HCT116 (cell line): Measurements from ENCODE around the gene FBXL2. TPM values are rescaled to one million over a fixed set of nuclear protein-coding genes. Genes with fewer than 3 reads are reported as not detected.

Source experiments
- ATAC-seq: fragments of 200-7000 bp; cut with Tn5 transposase; 2 replicates; pipeline ENCODE4 v1.9.1; 2020; ENCODE audit warnings: mild to moderate bottlenecking, moderate library complexity
- BruUV-seq: library from RNA; stranded (reverse); fragments of 400-500 nt; replicated peaks from 2 replicates; lab custom pipeline; 2021; lab: Mats Ljungman, UMichigan
- CTCF ChIA-PET: fragments of 300-600 bp; sonication (Branson Sonifier 250); formaldehyde crosslinking; loops from one replicate; lab custom pipeline; 2021; ENCODE audit warnings: antibody characterized with exemption; lab: Charles Lee
- POLR2A ChIA-PET: fragments of 300-600, 350-600 bp; sonication (Branson Sonifier 250); formaldehyde crosslinking; loops from one replicate; lab custom pipeline; 2021; ENCODE audit warnings: antibody characterized with exemption; lab: Charles Lee
- RAD21 ChIA-PET, 2 experiments: fragments of 300-600 bp; sonication (Branson Sonifier 250); formaldehyde crosslinking; loops; one replicate each; lab custom pipeline; 2023; ENCODE audit warnings: low total read pairs in 2 of 2; ENCODE audit not compliant: uncharacterized antibody in 2 of 2, unreplicated experiment in 2 of 2, low non-redundant PET in 1 of 2; lab: Charles Lee
- DNase-seq: peaks from one replicate; pipeline ENCODE4 v3.0.0-alpha.2; 2010; ENCODE audit warnings: low read depth, low spot score
- H2AFZ ChIP-seq: fragments of 200-600 bp; shearing (Covaris generic), sonication (generic); 2 replicates; pipeline ENCODE4 v1.6.1; 2017; ENCODE audit warnings: low read depth, mixed run types, mixed read lengths, antibody characterized with exemption, low read length; ENCODE audit not compliant: poor library complexity, severe bottlenecking
- H3K27ac ChIP-seq: 2 replicates; pipeline ENCODE4 v1.5.1; 2012; ENCODE audit warnings: low read depth, low read length
- H3K27me3 ChIP-seq: fragments of 200-600 bp; sonication (generic); 2 replicates; pipeline ENCODE4 v1.6.1; 2016; ENCODE audit warnings: mixed run types, low read length, mixed read lengths; ENCODE audit not compliant: insufficient read depth
- H3K36me3 ChIP-seq, 2 experiments: fragments of 200-500 bp in 1 of 2; fragments of 200-600 bp in 1 of 2; sonication (Bioruptor generic) in 1 of 2; sonication (generic) in 1 of 2; 2 replicates each; pipeline versions ENCODE4 v1.5.1 to v1.6.1; 2014 to 2016; ENCODE audit warnings: low read length in 2 of 2, inconsistent platforms in 1 of 2, mixed read lengths in 1 of 2, mixed run types in 1 of 2; ENCODE audit not compliant: insufficient read depth in 2 of 2, control insufficient read depth in 1 of 2
- H3K4me1 ChIP-seq, 2 experiments: fragments of 200-600 bp in 1 of 2; sonication (generic) in 1 of 2; 2 replicates each; pipeline versions ENCODE4 v1.5.1 to v1.6.1; 2012 to 2017; ENCODE audit warnings: low read length in 2 of 2, inconsistent platforms in 1 of 2, mild to moderate bottlenecking in 1 of 2, mixed read lengths in 1 of 2, mixed run types in 1 of 2, moderate library complexity in 1 of 2; ENCODE audit not compliant: insufficient read depth in 2 of 2, control insufficient read depth in 1 of 2
- H3K4me2 ChIP-seq: fragments of 200-600 bp; sonication (generic); 2 replicates; pipeline ENCODE4 v1.6.1; 2017; ENCODE audit warnings: mixed run types, low read length, mixed read lengths
- H3K4me3 ChIP-seq, 2 experiments: fragments of 200-600 bp in 1 of 2; sonication (generic) in 1 of 2; replicated peaks in 1 of 2; 2 replicates each; pipeline ENCODE4 v1.5.1; 2011 to 2016; ENCODE audit warnings: low read length in 2 of 2, control low read depth in 1 of 2, low read depth in 1 of 2, mild to moderate bottlenecking in 1 of 2, mixed read lengths in 1 of 2, mixed run types in 1 of 2
- H3K79me2 ChIP-seq: fragments of 200-600 bp; sonication (generic); 2 replicates; pipeline ENCODE4 v1.6.1; 2017; ENCODE audit warnings: mild to moderate bottlenecking, mixed run types, low read length, moderate library complexity, mixed read lengths; ENCODE audit not compliant: insufficient read depth
- H3K9ac ChIP-seq: fragments of 200-600 bp; sonication (generic); 2 replicates; pipeline ENCODE4 v1.6.1; 2016; ENCODE audit warnings: low read length, mixed read lengths
- H3K9me2 ChIP-seq: fragments of 200-600 bp; sonication (generic), shearing (Covaris generic); 2 replicates; pipeline ENCODE4 v1.6.1; 2017; ENCODE audit warnings: mixed run types, mild to moderate bottlenecking, moderate library complexity; ENCODE audit not compliant: insufficient read depth
- H3K9me3 ChIP-seq, 2 experiments: fragments of 200-500 bp in 1 of 2; fragments of 200-600 bp in 1 of 2; sonication (Bioruptor generic) in 1 of 2; sonication (generic) in 1 of 2; 2 replicates each; pipeline ENCODE4 v1.6.1; 2014 to 2017; ENCODE audit warnings: low read length in 2 of 2, mixed read lengths in 2 of 2, inconsistent platforms in 1 of 2, low read depth in 1 of 2, mild to moderate bottlenecking in 1 of 2, mixed run types in 1 of 2, moderate library complexity in 1 of 2; ENCODE audit not compliant: control insufficient read depth in 1 of 2, insufficient read depth in 1 of 2
- H4K20me1 ChIP-seq: fragments of 200-600 bp; sonication (generic), shearing (Covaris generic); 2 replicates; pipeline ENCODE4 v1.6.1; 2017; ENCODE audit warnings: mixed run types, mild to moderate bottlenecking, moderate library complexity; ENCODE audit not compliant: insufficient read depth
- CBX3 ChIP-seq: IDR thresholded peaks from 2 replicates; pipeline ENCODE4 v1.6.1; 2012; ENCODE audit warnings: low read depth
- CEBPB ChIP-seq: IDR thresholded peaks from 2 replicates; pipeline ENCODE4 v1.6.1; 2012; ENCODE audit warnings: low read depth
- ELF1 ChIP-seq: IDR thresholded peaks from 2 replicates; pipeline ENCODE4 v1.6.1; 2012; ENCODE audit warnings: low read depth, borderline replicate concordance
- FOSL1 ChIP-seq: IDR thresholded peaks from 2 replicates; pipeline ENCODE4 v1.6.1; 2012; ENCODE audit warnings: low read depth
- JUND ChIP-seq: IDR thresholded peaks from 2 replicates; pipeline ENCODE4 v1.6.1; 2012
- POLR2A ChIP-seq: IDR thresholded peaks from 2 replicates; pipeline ENCODE4 v1.7.0; 2011; ENCODE audit warnings: borderline replicate concordance; ENCODE audit not compliant: insufficient read depth, insufficient read length; ENCODE audit errors: extremely low read depth
- POLR2AphosphoS5 ChIP-seq: IDR thresholded peaks from 2 replicates; pipeline ENCODE4 v1.6.1; 2011; ENCODE audit warnings: mild to moderate bottlenecking, low read depth, low read length, moderate library complexity
- RAD21 ChIP-seq: IDR thresholded peaks from 2 replicates; pipeline ENCODE4 v1.6.1; 2012; ENCODE audit warnings: low read depth, mild to moderate bottlenecking
- SIN3A ChIP-seq: IDR thresholded peaks from 2 replicates; pipeline ENCODE4 v1.6.1; 2012; ENCODE audit warnings: low read depth
- SP1 ChIP-seq: IDR thresholded peaks from 2 replicates; pipeline ENCODE4 v1.6.1; 2012; ENCODE audit warnings: low read depth
- TCF7L2 ChIP-seq: IDR thresholded peaks from 2 replicates; pipeline ENCODE4 v1.7.0; 2011; ENCODE audit warnings: borderline replicate concordance, inconsistent platforms; ENCODE audit not compliant: insufficient read depth, insufficient read length; ENCODE audit errors: extremely low read depth
- YY1 ChIP-seq: IDR thresholded peaks from 2 replicates; pipeline ENCODE4 v1.6.1; 2011; ENCODE audit warnings: low read length, low read depth, moderate library complexity, mild to moderate bottlenecking; ENCODE audit not compliant: insufficient replicate concordance; ENCODE audit errors: extremely low read depth
- ZNF274 ChIP-seq: fragments of 200-500 bp; sonication (Bioruptor generic); IDR thresholded peaks from 2 replicates; pipeline ENCODE4 v1.6.1; 2014; ENCODE audit warnings: mild to moderate bottlenecking, low read depth, low read length, inconsistent platforms
- intact Hi-C: fragments of 100-400 bp; cut with micrococcal nuclease; formaldehyde crosslinking; loops from 2 replicates; pipeline ENCODE4 v1.10.0; 2022
- total RNA-seq: library from RNA; stranded (reverse); gene quantifications from one replicate; pipeline ENCODE4 v1.2.1, GENCODE V29; 2021; ENCODE audit not compliant: unreplicated experiment
- TF ChIP-seq, protein P1 (sequence below): IDR thresholded peaks from 2 replicates; pipeline ENCODE4 v1.6.1; 2012
- TF ChIP-seq, protein P2 (sequence below): IDR thresholded peaks from 2 replicates; pipeline ENCODE4 v1.6.1; 2011; ENCODE audit warnings: mild to moderate bottlenecking, low read length, moderate library complexity; ENCODE audit not compliant: insufficient replicate concordance; ENCODE audit errors: extremely low read depth
- TF ChIP-seq, protein P3 (sequence below): IDR thresholded peaks from 2 replicates; pipeline ENCODE4 v1.6.1; 2012; ENCODE audit warnings: low read depth

The FBXL2 gene
- total RNA-seq, 1 experiment from 2014 or later: 12.8 TPM

DNA sequence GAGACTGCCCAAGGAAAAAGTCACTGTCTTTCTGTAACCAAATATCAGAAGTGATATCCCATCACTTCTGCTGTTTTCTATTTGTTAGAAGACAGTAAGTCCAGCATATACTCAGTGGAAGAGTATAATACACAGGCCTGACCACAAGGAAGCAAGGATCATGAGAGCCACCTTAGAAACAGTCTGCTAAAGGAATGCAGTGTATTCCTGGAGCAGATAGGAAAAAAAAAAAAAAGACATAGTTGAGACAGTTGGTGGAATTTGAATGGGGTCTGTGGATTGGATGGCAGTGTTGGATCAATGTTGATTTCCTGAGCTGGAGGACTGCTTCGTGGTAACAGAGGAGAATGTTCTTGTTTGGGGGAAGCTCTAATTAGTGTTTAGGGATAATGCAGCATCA is 26.5 kb upstream of the FBXL2 start:
- H3K4me2 ChIP-seq: no peak overlapping the region
- intact Hi-C loops: loop anchor here (5.0 kb wide), 1 partner anchor 118 kb away; no protein-coding TSS in a partner anchor
- RAD21 ChIA-PET: no interaction called here
- H3K4me1 ChIP-seq: no peaks in the 10 kb centered on the region
- H3K9me2 ChIP-seq: no peaks in the 10 kb centered on the region
- no peak for ATAC-seq
- BruUV-seq: no TSS peak
- H3K36me3 ChIP-seq: no peaks in the 10 kb centered on the region
- no peaks in the 10 kb centered on the region for H3K27me3 ChIP-seq
- H3K79me2 ChIP-seq: no peaks in the 10 kb centered on the region
- H2AFZ ChIP-seq: no peak overlapping the region
- H3K9me3 ChIP-seq: no peaks in the 10 kb centered on the region
- POLR2A ChIA-PET: no interaction called here
- no peak overlapping the region for H3K9ac ChIP-seq
- no peak for TF ChIP-seq YY1
- TF ChIP-seq CBX3: no peak
- no peak for TF ChIP-seq SP1
- no peak for TF ChIP-seq FOSL1
- TF ChIP-seq POLR2A: no peak
- no peak for TF ChIP-seq ELF1
- no peak for TF ChIP-seq JUND
- TF ChIP-seq, protein P1, sequence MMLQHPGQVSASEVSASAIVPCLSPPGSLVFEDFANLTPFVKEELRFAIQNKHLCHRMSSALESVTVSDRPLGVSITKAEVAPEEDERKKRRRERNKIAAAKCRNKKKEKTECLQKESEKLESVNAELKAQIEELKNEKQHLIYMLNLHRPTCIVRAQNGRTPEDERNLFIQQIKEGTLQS: no peak
- TF ChIP-seq POLR2AphosphoS5: no peak
- TF ChIP-seq TCF7L2: no peak
- no peak for TF ChIP-seq SIN3A
- no peaks in the 10 kb centered on the region for H4K20me1 ChIP-seq
- CTCF ChIA-PET: no interaction called here
- DNase-seq: no peak
- H3K4me3 ChIP-seq: no peak overlapping the region
- no peak overlapping the region for H3K27ac ChIP-seq

GRCh38 chr3:33256249-33256648 is 21.0 kb upstream of the FBXL2 start:
- no peaks in the 10 kb centered on the region for H4K20me1 ChIP-seq
- POLR2A ChIA-PET: no interaction called here
- no peak overlapping the region for H3K27ac ChIP-seq
- H3K36me3 ChIP-seq: no peaks in the 10 kb centered on the region
- DNase-seq: no peak
- no TSS peak for BruUV-seq
- RAD21 ChIA-PET: no interaction called here
- intact Hi-C loops: no loop called here
- H3K9me2 ChIP-seq: no peaks in the 10 kb centered on the region
- no peak overlapping the region for H3K4me2 ChIP-seq
- H3K9me3 ChIP-seq: no peaks in the 10 kb centered on the region
- no peaks in the 10 kb centered on the region for H3K4me1 ChIP-seq
- no peak overlapping the region for H3K9ac ChIP-seq
- CTCF ChIA-PET: no interaction called here
- no peak overlapping the region for H3K4me3 ChIP-seq
- H2AFZ ChIP-seq: peak overlapping the region; percentile 3
- no peaks in the 10 kb centered on the region for H3K27me3 ChIP-seq
- ATAC-seq: no peak
- H3K79me2 ChIP-seq: no peaks in the 10 kb centered on the region
- TF ChIP-seq RAD21 (no peak), ZNF274 (no peak), CEBPB (no peak), SIN3A (no peak), TCF7L2 (no peak), POLR2A (no peak), CBX3 (no peak), FOSL1 (no peak)
- TF ChIP-seq, protein P2, sequence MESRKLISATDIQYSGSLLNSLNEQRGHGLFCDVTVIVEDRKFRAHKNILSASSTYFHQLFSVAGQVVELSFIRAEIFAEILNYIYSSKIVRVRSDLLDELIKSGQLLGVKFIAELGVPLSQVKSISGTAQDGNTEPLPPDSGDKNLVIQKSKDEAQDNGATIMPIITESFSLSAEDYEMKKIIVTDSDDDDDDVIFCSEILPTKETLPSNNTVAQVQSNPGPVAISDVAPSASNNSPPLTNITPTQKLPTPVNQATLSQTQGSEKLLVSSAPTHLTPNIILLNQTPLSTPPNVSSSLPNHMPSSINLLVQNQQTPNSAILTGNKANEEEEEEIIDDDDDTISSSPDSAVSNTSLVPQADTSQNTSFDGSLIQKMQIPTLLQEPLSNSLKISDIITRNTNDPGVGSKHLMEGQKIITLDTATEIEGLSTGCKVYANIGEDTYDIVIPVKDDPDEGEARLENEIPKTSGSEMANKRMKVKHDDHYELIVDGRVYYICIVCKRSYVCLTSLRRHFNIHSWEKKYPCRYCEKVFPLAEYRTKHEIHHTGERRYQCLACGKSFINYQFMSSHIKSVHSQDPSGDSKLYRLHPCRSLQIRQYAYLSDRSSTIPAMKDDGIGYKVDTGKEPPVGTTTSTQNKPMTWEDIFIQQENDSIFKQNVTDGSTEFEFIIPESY: no peak
- TF ChIP-seq, protein P3, sequence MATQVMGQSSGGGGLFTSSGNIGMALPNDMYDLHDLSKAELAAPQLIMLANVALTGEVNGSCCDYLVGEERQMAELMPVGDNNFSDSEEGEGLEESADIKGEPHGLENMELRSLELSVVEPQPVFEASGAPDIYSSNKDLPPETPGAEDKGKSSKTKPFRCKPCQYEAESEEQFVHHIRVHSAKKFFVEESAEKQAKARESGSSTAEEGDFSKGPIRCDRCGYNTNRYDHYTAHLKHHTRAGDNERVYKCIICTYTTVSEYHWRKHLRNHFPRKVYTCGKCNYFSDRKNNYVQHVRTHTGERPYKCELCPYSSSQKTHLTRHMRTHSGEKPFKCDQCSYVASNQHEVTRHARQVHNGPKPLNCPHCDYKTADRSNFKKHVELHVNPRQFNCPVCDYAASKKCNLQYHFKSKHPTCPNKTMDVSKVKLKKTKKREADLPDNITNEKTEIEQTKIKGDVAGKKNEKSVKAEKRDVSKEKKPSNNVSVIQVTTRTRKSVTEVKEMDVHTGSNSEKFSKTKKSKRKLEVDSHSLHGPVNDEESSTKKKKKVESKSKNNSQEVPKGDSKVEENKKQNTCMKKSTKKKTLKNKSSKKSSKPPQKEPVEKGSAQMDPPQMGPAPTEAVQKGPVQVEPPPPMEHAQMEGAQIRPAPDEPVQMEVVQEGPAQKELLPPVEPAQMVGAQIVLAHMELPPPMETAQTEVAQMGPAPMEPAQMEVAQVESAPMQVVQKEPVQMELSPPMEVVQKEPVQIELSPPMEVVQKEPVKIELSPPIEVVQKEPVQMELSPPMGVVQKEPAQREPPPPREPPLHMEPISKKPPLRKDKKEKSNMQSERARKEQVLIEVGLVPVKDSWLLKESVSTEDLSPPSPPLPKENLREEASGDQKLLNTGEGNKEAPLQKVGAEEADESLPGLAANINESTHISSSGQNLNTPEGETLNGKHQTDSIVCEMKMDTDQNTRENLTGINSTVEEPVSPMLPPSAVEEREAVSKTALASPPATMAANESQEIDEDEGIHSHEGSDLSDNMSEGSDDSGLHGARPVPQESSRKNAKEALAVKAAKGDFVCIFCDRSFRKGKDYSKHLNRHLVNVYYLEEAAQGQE: no peak
